GM12878 (cell line): ENCODE measurements around the gene PIEZO2. TPM values are rescaled to one million over a fixed set of nuclear protein-coding genes. Genes with fewer than 3 reads are reported as not detected.

Experiments used
- ATAC-seq: fragments of 200-7000 bp; cut with Tn5 transposase; 3 replicates; pipeline ENCODE4 v1.9.1; 2020; ENCODE audit warnings: mild to moderate bottlenecking, moderate library complexity
- BruUV-seq: library from RNA; stranded (reverse); fragments of 400-500 nt; replicated peaks from 2 replicates; lab custom pipeline; 2021; lab: Mats Ljungman, UMichigan
- CTCF ChIA-PET: fragments of 300-600 bp; sonication (Branson Sonifier 250); formaldehyde crosslinking; extraction: SDS; loops from one replicate; lab custom pipeline; 2021; ENCODE audit warnings: inconsistent platforms; lab: Yijun Ruan, JAX
- POLR2A ChIA-PET: fragments of 350-600 bp; formaldehyde crosslinking; extraction: SDS; loops from one replicate; lab custom pipeline; 2021; ENCODE audit warnings: inconsistent platforms; lab: Charles Lee
- RAD21 ChIA-PET: fragments of 300-600 bp; sonication (Branson Sonifier 250); formaldehyde crosslinking; loops from one replicate; lab custom pipeline; 2023; ENCODE audit warnings: antibody characterized with exemption; ENCODE audit not compliant: unreplicated experiment; lab: Charles Lee
- SMC1A ChIA-PET: fragments of 300-600 bp; sonication (Branson Sonifier 250); formaldehyde crosslinking; loops from one replicate; lab custom pipeline; 2023; ENCODE audit not compliant: unreplicated experiment, uncharacterized antibody; lab: Charles Lee
- DNase-seq: peaks from one replicate; pipeline ENCODE4 v3.0.0-alpha.2; 2011; ENCODE audit warnings: low read depth, low spot score
- FAIRE-seq: peaks from 3 replicates; lab custom pipeline; 2011; peaks lifted over from hg19 to GRCh38; lab: Jason Lieb, UNC
- H2AFZ ChIP-seq: 2 replicates; pipeline ENCODE4 v1.6.0; 2011; ENCODE audit warnings: low read depth, low read length, control low read depth; ENCODE audit not compliant: control insufficient read depth
- H3K27ac ChIP-seq: 2 replicates; pipeline ENCODE4 v1.5.1; 2011; ENCODE audit warnings: control low read depth; ENCODE audit not compliant: control insufficient read depth, insufficient read depth
- H3K27me3 ChIP-seq, 2 experiments: replicated peaks in 1 of 2; 2 replicates each; pipeline versions ENCODE4 v1.6.0 to v1.6.1; 2011; ENCODE audit warnings: low read length in 1 of 2; ENCODE audit not compliant: control insufficient read depth in 2 of 2, insufficient read depth in 2 of 2
- H3K36me3 ChIP-seq, 2 experiments: 2 replicates each; pipeline ENCODE4 v1.5.1; 2011; ENCODE audit warnings: low read length in 1 of 2; ENCODE audit not compliant: control insufficient read depth in 2 of 2, insufficient read depth in 2 of 2
- H3K4me1 ChIP-seq: 2 replicates; pipeline ENCODE4 v1.6.1; 2011; ENCODE audit warnings: mild to moderate bottlenecking, low read length, moderate library complexity, mixed read lengths; ENCODE audit not compliant: control insufficient read depth, insufficient read depth
- H3K4me2 ChIP-seq: 2 replicates; pipeline ENCODE4 v1.6.0; 2011; ENCODE audit warnings: control low read depth; ENCODE audit not compliant: control insufficient read depth, insufficient read depth
- H3K4me3 ChIP-seq: fragments of 200-600 bp; sonication (generic); 2 replicates; pipeline ENCODE4 v1.5.1; 2016
- H3K79me2 ChIP-seq: 2 replicates; pipeline ENCODE4 v1.6.0; 2011; ENCODE audit warnings: low read length; ENCODE audit not compliant: control insufficient read depth, insufficient read depth
- H3K9ac ChIP-seq: 2 replicates; pipeline ENCODE4 v1.8.0; 2011; ENCODE audit warnings: low read length, control low read depth, mixed read lengths; ENCODE audit not compliant: control insufficient read depth, insufficient read depth
- H3K9me3 ChIP-seq: replicated peaks from 3 replicates; pipeline ENCODE4 v1.5.1; 2011; ENCODE audit warnings: mild to moderate bottlenecking, low read length; ENCODE audit not compliant: control insufficient read depth, insufficient read depth
- H4K20me1 ChIP-seq: 2 replicates; pipeline ENCODE4 v1.6.0; 2011; ENCODE audit not compliant: control insufficient read depth, insufficient read depth
- CBFB ChIP-seq: IDR thresholded peaks from 2 replicates; pipeline ENCODE4 v1.6.1; 2016; ENCODE audit warnings: antibody characterized with exemption, low read depth
- EZH2 ChIP-seq: IDR thresholded peaks from 2 replicates; pipeline ENCODE4 v1.6.1; 2012; ENCODE audit warnings: low read depth, mild to moderate bottlenecking, control low read depth, inconsistent platforms, low read length, borderline replicate concordance; ENCODE audit not compliant: control insufficient read depth
- HDAC2 ChIP-seq: fragments of 200-600 bp; sonication (generic); IDR thresholded peaks from 2 replicates; pipeline ENCODE4 v1.6.1; 2017
- MYB ChIP-seq: fragments of 150-350 bp; IDR thresholded peaks from 2 replicates; pipeline ENCODE4 v1.6.1; 2014; ENCODE audit warnings: mild to moderate bottlenecking, low read depth, low read length, borderline replicate concordance
- NFIC ChIP-seq: IDR thresholded peaks from 2 replicates; pipeline ENCODE4 v1.6.1; 2012; ENCODE audit warnings: low read depth, mild to moderate bottlenecking, inconsistent platforms, low read length, moderate library complexity
- PAX8 ChIP-seq: fragments of 450-650 bp; IDR thresholded peaks from 2 replicates; pipeline ENCODE4 v1.6.1; 2017; ENCODE audit warnings: mild to moderate bottlenecking, moderate library complexity
- POU2F2 ChIP-seq: IDR thresholded peaks from 3 replicates; pipeline ENCODE4 v1.6.1; 2011; ENCODE audit warnings: low read depth, mild to moderate bottlenecking, low read length, borderline replicate concordance
- RAD51 ChIP-seq: fragments of 450-650 bp; IDR thresholded peaks from 2 replicates; pipeline ENCODE4 v1.6.1; 2016; ENCODE audit warnings: moderate library complexity, mild to moderate bottlenecking, inconsistent platforms
- TCF3 ChIP-seq: IDR thresholded peaks from 2 replicates; pipeline ENCODE4 v1.6.1; 2012; ENCODE audit warnings: low read depth, mild to moderate bottlenecking, low read length, borderline replicate concordance; ENCODE audit not compliant: insufficient read depth
- ZNF592 ChIP-seq: fragments of 450-650 bp; IDR thresholded peaks from 2 replicates; pipeline ENCODE4 v1.6.1; 2017; ENCODE audit warnings: mild to moderate bottlenecking, moderate library complexity
- ZSCAN29 ChIP-seq: fragments of 450-650 bp; IDR thresholded peaks from 2 replicates; pipeline ENCODE4 v1.6.1; 2017; ENCODE audit warnings: mild to moderate bottlenecking, moderate library complexity
- ZZZ3 ChIP-seq: IDR thresholded peaks from 2 replicates; pipeline ENCODE4 v1.6.1; 2011; ENCODE audit warnings: low read depth; ENCODE audit not compliant: control insufficient read depth, insufficient read length
- WGBS: methylation state at CpG from one replicate; pipeline ENCODE4 v1.1.6; 2016; ENCODE audit warnings: low lambda C conversion rate; ENCODE audit not compliant: insufficient replicate concordance, insufficient coverage; ENCODE audit errors: missing lambda C conversion rate; 5-methylcytosine and 5-hydroxymethylcytosine counted together
- in situ Hi-C: fragments of 300-500 bp; cut with MboI; formaldehyde crosslinking; loops from 9 replicates; pipeline ENCODE4 v1.14.3; 2018; ENCODE audit warnings: mixed read lengths
- intact Hi-C: fragments of 100-400 bp; cut with micrococcal nuclease; formaldehyde crosslinking; loops from one replicate; pipeline ENCODE4 v1.14.2; 2022; ENCODE audit not compliant: unreplicated experiment
- polyA plus RNA-seq, 11 experiments: library from polyadenylated mRNA; depleted of rRNA in 4 of 11; unstranded in 6 of 11; stranded (reverse) in 5 of 11; fragments of >200 nt; fragmentation: Nextera tagmentation in 4 of 11; fragmentation: Illumina TruSeq in 1 of 11; extraction: Ambion mirVana in 4 of 11; extraction: Trizol in 1 of 11; gene quantifications; 1 replicate in 1 of 11; 2 replicates in 10 of 11; pipeline versions ENCODE4 v1.2.1 to v1.2.3, GENCODE V29; 2011 to 2016; ENCODE audit warnings: inconsistent platforms in 2 of 11, missing spikeins in 2 of 11, low read depth in 1 of 11
- total RNA-seq, 4 experiments: library from RNA; depleted of rRNA in 3 of 4; stranded (reverse); fragments of >200 nt in 3 of 4; fragmentation: Illumina TruSeq in 1 of 4; extraction: Trizol in 1 of 4; gene quantifications; 2 replicates each; pipeline versions ENCODE4 v1.2.1 to v1.2.3, GENCODE V29; 2013 to 2021
- TF ChIP-seq, protein P1 (sequence below): fragments of 450-650 bp; IDR thresholded peaks from 2 replicates; pipeline ENCODE4 v1.6.1; 2017; ENCODE audit warnings: antibody characterized with exemption, mild to moderate bottlenecking, moderate library complexity

PIEZO2 gene
- total and polyA plus RNA-seq, 10 of the 15 experiments (the other 5 are each of a cell fraction or from before 2014, with no cell fraction given) = 6.7 to 42.3 (median 27.4) TPM

- no peak for TF ChIP-seq NFIC
- no peak for TF ChIP-seq ZZZ3
- TF ChIP-seq CBFB = no peak
These were observed 335.0 kb downstream of the PIEZO2 start (continued) for GRCh38 chr18:10814336-10814735.

DNA sequence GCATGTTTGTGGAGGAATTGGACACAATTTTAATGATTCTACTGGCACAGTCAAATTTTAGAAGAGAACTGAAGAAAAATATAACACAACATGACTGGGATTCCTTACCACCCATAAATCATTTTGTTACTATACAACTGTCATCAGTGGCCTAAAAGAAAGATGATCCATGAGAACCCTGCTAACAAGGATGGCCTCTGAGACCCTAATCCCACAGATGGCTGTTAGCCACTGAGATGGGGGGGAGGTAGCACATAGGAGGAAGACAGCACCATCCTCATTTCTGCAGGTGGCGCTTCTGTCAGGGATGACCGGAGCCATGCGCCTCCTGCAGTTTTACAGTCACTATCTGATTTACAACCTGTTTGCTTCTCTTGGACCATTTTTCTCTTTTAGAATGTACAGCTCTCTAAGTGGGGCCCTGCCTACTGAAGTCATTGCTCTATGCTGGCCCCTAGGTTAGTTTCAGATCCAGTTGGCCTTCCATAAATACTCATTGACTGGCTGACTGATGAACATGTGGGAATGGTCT lies 343.7 kb downstream of the PIEZO2 start:
- no peaks in the 10 kb centered on the region for H3K27me3 ChIP-seq
- CTCF ChIA-PET = no interaction called here
- WGBS = 82% methylated on average over 3 of the region's 3 CpGs
- FAIRE-seq (no peak), ATAC-seq (no peak), DNase-seq (no peak)
- SMC1A ChIA-PET = no interaction called here
- H3K4me1 ChIP-seq = no peaks in the 10 kb centered on the region
- no peak overlapping the region for H3K27ac ChIP-seq
- H3K9me3 ChIP-seq = no peaks in the 10 kb centered on the region
- H3K9ac ChIP-seq = no peak overlapping the region
- BruUV-seq = no TSS peak
- RAD21 ChIA-PET = interaction anchor here (1.7 kb wide), 1 partner anchor 18 kb away, joined by 4 read pairs; no protein-coding TSS in a partner anchor
- intact Hi-C loops (no loop called here), in situ Hi-C loops (no loop called here)
- H3K4me2 ChIP-seq = no peak overlapping the region
- H3K79me2 ChIP-seq = no peaks in the 10 kb centered on the region
- no peak for TF ChIP-seq RAD51
- TF ChIP-seq, protein P1, sequence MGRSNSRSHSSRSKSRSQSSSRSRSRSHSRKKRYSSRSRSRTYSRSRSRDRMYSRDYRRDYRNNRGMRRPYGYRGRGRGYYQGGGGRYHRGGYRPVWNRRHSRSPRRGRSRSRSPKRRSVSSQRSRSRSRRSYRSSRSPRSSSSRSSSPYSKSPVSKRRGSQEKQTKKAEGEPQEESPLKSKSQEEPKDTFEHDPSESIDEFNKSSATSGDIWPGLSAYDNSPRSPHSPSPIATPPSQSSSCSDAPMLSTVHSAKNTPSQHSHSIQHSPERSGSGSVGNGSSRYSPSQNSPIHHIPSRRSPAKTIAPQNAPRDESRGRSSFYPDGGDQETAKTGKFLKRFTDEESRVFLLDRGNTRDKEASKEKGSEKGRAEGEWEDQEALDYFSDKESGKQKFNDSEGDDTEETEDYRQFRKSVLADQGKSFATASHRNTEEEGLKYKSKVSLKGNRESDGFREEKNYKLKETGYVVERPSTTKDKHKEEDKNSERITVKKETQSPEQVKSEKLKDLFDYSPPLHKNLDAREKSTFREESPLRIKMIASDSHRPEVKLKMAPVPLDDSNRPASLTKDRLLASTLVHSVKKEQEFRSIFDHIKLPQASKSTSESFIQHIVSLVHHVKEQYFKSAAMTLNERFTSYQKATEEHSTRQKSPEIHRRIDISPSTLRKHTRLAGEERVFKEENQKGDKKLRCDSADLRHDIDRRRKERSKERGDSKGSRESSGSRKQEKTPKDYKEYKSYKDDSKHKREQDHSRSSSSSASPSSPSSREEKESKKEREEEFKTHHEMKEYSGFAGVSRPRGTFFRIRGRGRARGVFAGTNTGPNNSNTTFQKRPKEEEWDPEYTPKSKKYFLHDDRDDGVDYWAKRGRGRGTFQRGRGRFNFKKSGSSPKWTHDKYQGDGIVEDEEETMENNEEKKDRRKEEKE = no peak
- TF ChIP-seq PAX8 = no peak
- no peak for TF ChIP-seq HDAC2
- no peak for TF ChIP-seq ZNF592
- no peak for TF ChIP-seq MYB
- no peak for TF ChIP-seq ZSCAN29
- no peak for TF ChIP-seq TCF3
- TF ChIP-seq EZH2 = no peak
- no peak for TF ChIP-seq POU2F2
- H3K4me3 ChIP-seq = no peak overlapping the region
- POLR2A ChIA-PET = no interaction called here
- H2AFZ ChIP-seq = no peak overlapping the region
- H4K20me1 ChIP-seq = no peaks in the 10 kb centered on the region
- peaks cover 0 to 20% of the 10 kb centered on the region in 2 experiments; a peak in 2 of 4 replicates for H3K36me3 ChIP-seq
